ENCODE measurements around the gene TPMT. TPM values are rescaled to one million over a fixed set of nuclear protein-coding genes. Genes with fewer than 3 reads are reported as not detected.

Gene TPMT
- total RNA-seq, 1 experiment from 2014 or later = 8.3 TPM

GRCh38 chr6:18148304-18149025, 6.4 kb downstream of the TPMT start:
- no TSS peak for BruUV-seq (replicated peaks)
- no peaks in the 10 kb centered on the region for H3K27me3 ChIP-seq (replicated peaks; ENCODE audit: insufficient read depth, low read depth, low read length, poor library complexity)
- POLR2A ChIA-PET (ENCODE audit: low non-redundant PET) = no interaction called here

DNA sequence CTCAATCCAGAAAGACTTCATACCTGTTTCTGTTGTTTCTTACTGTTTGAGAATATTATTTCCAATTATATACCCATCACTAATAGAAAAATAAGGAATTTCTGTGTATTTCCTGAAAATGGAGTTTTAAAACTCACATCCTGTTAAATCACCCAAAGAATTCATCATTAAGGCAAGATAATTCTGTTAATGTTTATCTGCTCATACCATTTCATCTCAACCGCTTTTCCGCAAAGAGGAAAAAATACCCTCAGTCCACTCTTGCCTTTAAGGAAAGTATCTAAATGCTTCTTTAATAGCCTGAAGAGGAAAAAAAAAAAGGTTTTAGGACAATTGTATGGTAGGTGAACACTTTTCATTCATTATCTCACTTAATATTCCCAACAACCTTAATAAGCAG, 7.3 kb downstream of the TPMT start:
- Histone ChIP-seq H3K27me3 (replicated peaks; ENCODE audit: insufficient read depth, low read depth, low read length, poor library complexity) (no peaks in the 10 kb centered on the region), H3K27ac (ENCODE audit: low read depth, low read length, poor library complexity, severe bottlenecking) (no peak overlapping the region), H3K36me3 (ENCODE audit: insufficient read depth, low read length, poor library complexity, severe bottlenecking) (peaks cover 3% of the 10 kb centered on the region), H3K4me1 (ENCODE audit: insufficient read depth, low read length, poor library complexity, severe bottlenecking) (peaks cover 6% of the 10 kb centered on the region), H3K4me3 (ENCODE audit: low read depth, low read length, poor library complexity, severe bottlenecking) (no peak overlapping the region), H3K9me3 (ENCODE audit: low read depth, low read length, poor library complexity, severe bottlenecking) (no peaks in the 10 kb centered on the region)
- ChIA-PET CTCF (no interaction called here), POLR2A (ENCODE audit: low non-redundant PET) (interaction anchor here (0.6 kb wide), 1 partner anchor 71 kb away, joined by 4 read pairs; no protein-coding TSS in a partner anchor)
- intact Hi-C loops (cut with micrococcal nuclease; ENCODE audit: unreplicated experiment) = no loop called here
- BruUV-seq (replicated peaks) = no TSS peak
- TF ChIP-seq EZH2 (IDR thresholded peaks at IDR 0.05; ENCODE audit: borderline replicate concordance, low read depth, low read length, poor library complexity, severe bottlenecking) (no peak), CTCF (conservative IDR thresholded peaks at IDR 0.05; ENCODE audit: low read depth, low read length) (no peak)
- DNase-seq (ENCODE audit: low spot score) = no peak

More at GRCh38 chr6:18148304-18149025, 6.4 kb downstream of the TPMT start:
- peaks cover 3% of the 10 kb centered on the region for H3K36me3 ChIP-seq (ENCODE audit: insufficient read depth, low read length, poor library complexity, severe bottlenecking)
- H3K4me1 ChIP-seq (ENCODE audit: insufficient read depth, low read length, poor library complexity, severe bottlenecking) = peaks cover 6% of the 10 kb centered on the region
- no peak for TF ChIP-seq CTCF (conservative IDR thresholded peaks at IDR 0.05; ENCODE audit: low read depth, low read length)
- TF ChIP-seq EZH2 (IDR thresholded peaks at IDR 0.05; ENCODE audit: borderline replicate concordance, low read depth, low read length, poor library complexity, severe bottlenecking) = no peak
- H3K27ac ChIP-seq (ENCODE audit: low read depth, low read length, poor library complexity, severe bottlenecking) = no peak overlapping the region
- CTCF ChIA-PET = no interaction called here
- H3K9me3 ChIP-seq (ENCODE audit: low read depth, low read length, poor library complexity, severe bottlenecking) = no peaks in the 10 kb centered on the region
- DNase-seq (ENCODE audit: low spot score) = peak; percentile 17
- intact Hi-C loops (cut with micrococcal nuclease; ENCODE audit: unreplicated experiment) = no loop called here
- no peak overlapping the region for H3K4me3 ChIP-seq (ENCODE audit: low read depth, low read length, poor library complexity, severe bottlenecking)

DNA sequence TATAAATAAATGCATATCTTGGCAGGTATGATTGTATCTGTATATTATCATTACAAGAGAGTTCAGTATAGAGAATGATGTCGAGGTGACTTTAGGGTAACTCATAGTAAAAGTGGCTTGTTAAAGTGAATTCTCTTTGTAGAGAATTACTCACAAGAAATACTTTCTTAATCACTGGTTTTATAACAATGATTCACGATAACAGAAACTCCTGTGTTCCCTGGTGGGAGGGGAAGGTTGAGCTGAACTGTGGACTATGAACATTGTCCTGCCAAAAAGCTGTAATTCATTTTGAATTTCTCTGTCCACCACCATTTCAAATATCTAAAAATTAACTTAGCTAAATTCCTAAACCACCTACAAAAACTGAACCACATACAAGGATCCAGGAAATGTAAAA, 7.7 kb downstream of the TPMT start:
- Histone ChIP-seq H3K36me3 (ENCODE audit: insufficient read depth, low read length, poor library complexity, severe bottlenecking) (peaks cover 3% of the 10 kb centered on the region), H3K4me1 (ENCODE audit: insufficient read depth, low read length, poor library complexity, severe bottlenecking) (peaks cover 10% of the 10 kb centered on the region), H3K27ac (ENCODE audit: low read depth, low read length, poor library complexity, severe bottlenecking) (no peak overlapping the region), H3K9me3 (ENCODE audit: low read depth, low read length, poor library complexity, severe bottlenecking) (no peaks in the 10 kb centered on the region), H3K27me3 (replicated peaks; ENCODE audit: insufficient read depth, low read depth, low read length, poor library complexity) (no peaks in the 10 kb centered on the region), H3K4me3 (ENCODE audit: low read depth, low read length, poor library complexity, severe bottlenecking) (no peak overlapping the region)
- BruUV-seq (replicated peaks) = no TSS peak
- TF ChIP-seq EZH2 (IDR thresholded peaks at IDR 0.05; ENCODE audit: borderline replicate concordance, low read depth, low read length, poor library complexity, severe bottlenecking) (no peak), CTCF (conservative IDR thresholded peaks at IDR 0.05; ENCODE audit: low read depth, low read length) (no peak)
- CTCF ChIA-PET = no interaction called here
- intact Hi-C loops (cut with micrococcal nuclease; ENCODE audit: unreplicated experiment) = no loop called here
- no peak for DNase-seq (ENCODE audit: low spot score)
- POLR2A ChIA-PET (ENCODE audit: low non-redundant PET) = interaction anchor here (0.6 kb wide), 1 partner anchor 72 kb away, joined by 4 read pairs; no protein-coding TSS in a partner anchor
